B cell (primary cell): Measurements from ENCODE around the gene DCBLD2. TPM values are rescaled to one million over a fixed set of nuclear protein-coding genes. Genes with fewer than 3 reads are reported as not detected.

Experiments
- ATAC-seq: fragments of 200-7000 bp; cut with Tn5 transposase; one replicate; pipeline ENCODE4 v1.10.0; 2021; ENCODE audit warnings: low read depth, mild to moderate bottlenecking, moderate number of reproducible peaks, moderate library complexity
- CTCF ChIA-PET: fragments of 350-600 bp; sonication (Branson Sonifier 250); formaldehyde crosslinking; loops from one replicate; lab custom pipeline; 2021; ENCODE audit warnings: antibody characterized with exemption, inconsistent platforms; lab: Charles Lee
- POLR2A ChIA-PET: fragments of 350-600 bp; sonication (Branson Sonifier 250); formaldehyde crosslinking; loops from one replicate; lab custom pipeline; 2021; ENCODE audit warnings: antibody characterized with exemption; lab: Charles Lee
- DNase-seq: peaks from one replicate; pipeline ENCODE4 v3.0.0; 2013
- H2AFZ ChIP-seq: 2 replicates; pipeline ENCODE4 v1.6.1; 2012; ENCODE audit warnings: mild to moderate bottlenecking, low read depth, low read length; ENCODE audit not compliant: insufficient read depth, poor library complexity, severe bottlenecking
- H3K27ac ChIP-seq, 2 donors: 1 replicate in 1 of 2; 2 replicates in 1 of 2; pipeline ENCODE4 v1.5.1; 2012 to 2013; ENCODE audit warnings: low read length in 2 of 2, mild to moderate bottlenecking in 2 of 2, moderate library complexity in 1 of 2
- H3K27me3 ChIP-seq, 4 experiments: fragments of 200-600 bp in 1 of 4; sonication (generic) in 1 of 4; replicated peaks in 1 of 4; 1 replicate in 2 of 4; 2 replicates in 2 of 4; pipeline versions ENCODE4 v1.6.1 to v1.7.0; 2013 to 2016; ENCODE audit warnings: low read length in 3 of 4, mild to moderate bottlenecking in 2 of 4, mixed read lengths in 1 of 4, moderate library complexity in 1 of 4; ENCODE audit not compliant: insufficient read depth in 4 of 4, control insufficient read depth in 3 of 4; ENCODE audit errors: control extremely low read depth in 1 of 4
- H3K36me3 ChIP-seq, 2 experiments: replicated peaks in 1 of 2; 1 replicate in 1 of 2; 2 replicates in 1 of 2; pipeline versions ENCODE4 v1.6.1 to v1.7.1; 2013; ENCODE audit warnings: low read length in 1 of 2; ENCODE audit not compliant: insufficient read depth in 2 of 2, control insufficient read depth in 1 of 2; ENCODE audit errors: control extremely low read depth in 1 of 2, extremely low read depth in 1 of 2
- H3K4me1 ChIP-seq, 2 donors: fragments of 200-600 bp in 1 of 2; sonication (generic) in 1 of 2; 1 replicate in 1 of 2; 2 replicates in 1 of 2; pipeline versions ENCODE4 v1.5.1 to v1.6.1; 2013 to 2017; ENCODE audit warnings: low read length in 2 of 2; ENCODE audit not compliant: control insufficient read depth in 2 of 2, insufficient read depth in 2 of 2
- H3K4me2 ChIP-seq: replicated peaks from 2 replicates; pipeline ENCODE3; 2012; ENCODE audit warnings: mild to moderate bottlenecking, low read depth, low read length; ENCODE audit not compliant: poor library complexity, severe bottlenecking
- H3K4me3 ChIP-seq, 5 experiments: fragments of 200-600 bp in 1 of 5; sonication (generic) in 1 of 5; 1 replicate in 3 of 5; 2 replicates in 2 of 5; pipeline versions ENCODE4 v1.5.1 to v1.7.0; 2011 to 2016; ENCODE audit warnings: low read length in 4 of 5, mild to moderate bottlenecking in 4 of 5, low read depth in 2 of 5, control low read depth in 1 of 5, moderate library complexity in 1 of 5; ENCODE audit not compliant: insufficient read depth in 1 of 5; ENCODE audit errors: control extremely low read depth in 1 of 5, extremely low read depth in 1 of 5
- H3K79me2 ChIP-seq: fragments of 200-600 bp; sonication (generic); one replicate; pipeline ENCODE4 v1.6.0; 2016; ENCODE audit warnings: low read length; ENCODE audit not compliant: control insufficient read depth, insufficient read depth
- H3K9ac ChIP-seq: fragments of 200-600 bp; sonication (generic); 2 replicates; pipeline ENCODE4 v1.6.1; 2017; ENCODE audit warnings: mild to moderate bottlenecking, low read length, moderate library complexity
- H3K9me3 ChIP-seq, 3 donors: one replicate each; pipeline versions ENCODE4 v1.6.1 to v1.7.1; 2013; ENCODE audit warnings: low read length in 2 of 3; ENCODE audit not compliant: control insufficient read depth in 2 of 3, insufficient read depth in 1 of 3; ENCODE audit errors: control extremely low read depth in 1 of 3
- H4K20me1 ChIP-seq: 2 replicates; pipeline ENCODE4 v1.6.0; 2012; ENCODE audit warnings: mild to moderate bottlenecking, low read length; ENCODE audit not compliant: insufficient read depth, control insufficient read depth, poor library complexity, severe bottlenecking
- H3K27ac Mint-ChIP-seq: one replicate; pipeline ENCODE4 v1.8.0; 2021; ENCODE audit warnings: mixed read lengths
- H3K27me3 Mint-ChIP-seq: one replicate; pipeline ENCODE4 v1.8.0; 2021; ENCODE audit warnings: mixed read lengths
- H3K4me1 Mint-ChIP-seq: one replicate; pipeline ENCODE4 v1.8.0; 2021; ENCODE audit warnings: mixed read lengths
- H3K4me3 Mint-ChIP-seq: one replicate; pipeline ENCODE4 v1.8.0; 2021; ENCODE audit warnings: mixed read lengths
- H3K9me3 Mint-ChIP-seq: one replicate; pipeline ENCODE4 v1.8.0; 2022; ENCODE audit warnings: mixed read lengths; ENCODE audit not compliant: insufficient read depth
- EZH2 ChIP-seq: IDR thresholded peaks from 2 replicates; pipeline ENCODE4 v1.6.1; 2012; ENCODE audit warnings: borderline replicate concordance, low read depth, mild to moderate bottlenecking, moderate library complexity, low read length; ENCODE audit not compliant: insufficient read depth, poor library complexity, severe bottlenecking
- WGBS: methylation state at CpG from one replicate; pipeline ENCODE4 v1.1.5; 2013; ENCODE audit warnings: missing lambda C conversion rate; ENCODE audit not compliant: insufficient coverage; 5-methylcytosine and 5-hydroxymethylcytosine counted together
- intact Hi-C: fragments of 100-400 bp; cut with micrococcal nuclease; formaldehyde crosslinking; loops from one replicate; pipeline ENCODE4 v1.10.0; 2022
- polyA plus RNA-seq: library from polyadenylated mRNA; depleted of rRNA; stranded (reverse); fragments of >200 nt; gene quantifications from 2 replicates; pipeline ENCODE4 v1.2.3, GENCODE V29; 2012
- total RNA-seq, 2 donors: library from RNA; stranded (reverse); fragments of 120-200 nt in 1 of 2; gene quantifications; 1 replicate in 1 of 2; 2 replicates in 1 of 2; pipeline versions ENCODE4 v1.2.3 to v1.2.4, GENCODE V29; 2013 to 2022
- TF ChIP-seq, protein P1 (sequence below): fragments of 200-600 bp; IDR thresholded peaks from one replicate; pipeline ENCODE4 v1.8.0; 2022; ENCODE audit warnings: antibody characterized with exemption, mild to moderate bottlenecking

The DCBLD2 gene
- total and polyA plus RNA-seq, 2 donors (not counting 1 experiment from before 2014, with no cell fraction given) = 0.37 to 3.5 TPM

DNA sequence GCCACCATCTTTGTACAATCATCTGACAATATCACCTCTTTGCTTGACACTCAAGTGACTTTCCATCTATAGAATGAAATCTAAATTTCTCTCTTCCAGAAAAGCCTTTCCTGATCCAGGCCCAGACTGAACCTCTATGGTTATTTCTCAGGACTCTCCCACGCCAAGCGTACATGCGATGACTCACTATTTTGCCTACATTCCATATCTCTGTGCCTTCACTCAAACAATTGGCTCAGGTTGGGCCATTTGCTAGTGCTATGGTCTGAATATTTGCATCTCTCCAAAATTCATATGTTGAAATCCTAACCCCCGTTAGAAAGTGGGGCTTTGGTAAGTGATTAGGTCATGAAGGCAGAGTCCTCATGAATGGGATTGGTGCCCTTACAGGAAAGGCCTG is 94.5 kb downstream of the DCBLD2 start:
- Histone ChIP-seq H3K9me3 (no peaks in the 10 kb centered on the region), H3K4me2 (no peak overlapping the region), H3K4me1 (no peaks in the 10 kb centered on the region), H3K27me3 (no peaks in the 10 kb centered on the region), H3K36me3 (no peaks in the 10 kb centered on the region), H3K27ac (no peak overlapping the region), H3K79me2 (no peaks in the 10 kb centered on the region), H4K20me1 (no peaks in the 10 kb centered on the region), H2AFZ (no peak overlapping the region), H3K9ac (no peak overlapping the region), H3K4me3 (no peak overlapping the region)
- ATAC-seq = no peak
- ChIA-PET POLR2A (no interaction called here), CTCF (interaction anchor here (1.2 kb wide), 1 partner anchor 10 kb away, joined by 4 read pairs; no protein-coding TSS in a partner anchor)
- Mint-ChIP-seq H3K27ac (no peak overlapping the region), H3K4me1 (no peaks in the 10 kb centered on the region), H3K9me3 (no peaks in the 10 kb centered on the region), H3K4me3 (no peak overlapping the region), H3K27me3 (no peaks in the 10 kb centered on the region)
- TF ChIP-seq EZH2 = no peak
- TF ChIP-seq, protein P1, sequence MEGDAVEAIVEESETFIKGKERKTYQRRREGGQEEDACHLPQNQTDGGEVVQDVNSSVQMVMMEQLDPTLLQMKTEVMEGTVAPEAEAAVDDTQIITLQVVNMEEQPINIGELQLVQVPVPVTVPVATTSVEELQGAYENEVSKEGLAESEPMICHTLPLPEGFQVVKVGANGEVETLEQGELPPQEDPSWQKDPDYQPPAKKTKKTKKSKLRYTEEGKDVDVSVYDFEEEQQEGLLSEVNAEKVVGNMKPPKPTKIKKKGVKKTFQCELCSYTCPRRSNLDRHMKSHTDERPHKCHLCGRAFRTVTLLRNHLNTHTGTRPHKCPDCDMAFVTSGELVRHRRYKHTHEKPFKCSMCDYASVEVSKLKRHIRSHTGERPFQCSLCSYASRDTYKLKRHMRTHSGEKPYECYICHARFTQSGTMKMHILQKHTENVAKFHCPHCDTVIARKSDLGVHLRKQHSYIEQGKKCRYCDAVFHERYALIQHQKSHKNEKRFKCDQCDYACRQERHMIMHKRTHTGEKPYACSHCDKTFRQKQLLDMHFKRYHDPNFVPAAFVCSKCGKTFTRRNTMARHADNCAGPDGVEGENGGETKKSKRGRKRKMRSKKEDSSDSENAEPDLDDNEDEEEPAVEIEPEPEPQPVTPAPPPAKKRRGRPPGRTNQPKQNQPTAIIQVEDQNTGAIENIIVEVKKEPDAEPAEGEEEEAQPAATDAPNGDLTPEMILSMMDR = no peak
- WGBS = 100% methylated on average over 3 of the region's 4 CpGs
- intact Hi-C loops = no loop called here
- DNase-seq = no peak

DNA sequence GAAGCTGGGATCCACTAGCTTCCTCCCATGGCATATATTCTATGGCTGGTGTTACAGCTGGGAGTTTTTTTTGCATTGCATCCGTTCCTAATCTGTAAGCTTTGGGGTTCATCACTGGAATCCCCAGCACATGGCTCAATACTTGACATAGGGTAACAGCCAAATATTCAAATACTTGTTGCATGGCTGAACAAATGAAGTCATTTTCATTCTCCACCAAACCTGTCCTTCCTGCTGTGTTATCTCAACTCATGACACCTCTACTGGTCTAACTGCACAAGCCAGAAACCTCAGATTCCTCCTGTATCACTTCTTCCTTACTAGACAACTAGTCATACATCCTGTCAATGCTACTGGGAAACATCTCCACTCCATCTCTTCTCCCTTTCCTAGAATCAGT is 95.0 kb downstream of the DCBLD2 start:
- Histone ChIP-seq H3K4me3 (no peak overlapping the region), H3K79me2 (no peaks in the 10 kb centered on the region), H3K4me2 (no peak overlapping the region), H3K9me3 (no peaks in the 10 kb centered on the region), H3K27ac (no peak overlapping the region), H4K20me1 (no peaks in the 10 kb centered on the region), H3K9ac (no peak overlapping the region), H3K27me3 (no peaks in the 10 kb centered on the region), H3K4me1 (no peaks in the 10 kb centered on the region), H2AFZ (no peak overlapping the region), H3K36me3 (no peaks in the 10 kb centered on the region)
- intact Hi-C loops = no loop called here
- ChIA-PET POLR2A (no interaction called here), CTCF (interaction anchor here (1.2 kb wide), 2 partner anchors 11 to 206 kb away, joined by 3 to 4 read pairs; no protein-coding TSS in a partner anchor)
- Mint-ChIP-seq H3K4me3 (no peak overlapping the region), H3K27ac (no peak overlapping the region), H3K4me1 (no peaks in the 10 kb centered on the region), H3K9me3 (no peaks in the 10 kb centered on the region), H3K27me3 (no peaks in the 10 kb centered on the region)
- no peak for DNase-seq
- TF ChIP-seq EZH2 = no peak
- TF ChIP-seq, protein P1 = no peak
- WGBS = no CpG with 5 or more reads among the region's 1 CpG
- ATAC-seq = no peak
